Sigmoid colon (tissue), 7 donors: ENCODE data around the gene B3GLCT. TPM values are rescaled to one million over a fixed set of nuclear protein-coding genes. Genes with fewer than 3 reads are reported as not detected.

ENCODE experiments used
- DNase-seq: peaks from one replicate; pipeline ENCODE4 v3.0.0-alpha.2; 2019
- H3K27ac ChIP-seq, 4 donors: fragments of 200-600 bp; sonication (generic); one replicate each; pipeline ENCODE4 v1.5.1; 2016 to 2019; ENCODE audit warnings: mild to moderate bottlenecking in 1 of 4
- H3K27me3 ChIP-seq, 3 donors: fragments of 200-600 bp; sonication (generic); one replicate each; pipeline ENCODE4 v1.5.1; 2019; ENCODE audit warnings: mild to moderate bottlenecking in 1 of 3
- H3K36me3 ChIP-seq, 4 donors: fragments of 200-600 bp; sonication (generic); one replicate each; pipeline ENCODE4 v1.5.1; 2016 to 2019
- H3K4me1 ChIP-seq, 4 donors: fragments of 200-600 bp; sonication (generic); one replicate each; pipeline ENCODE4 v1.5.1; 2017 to 2019
- H3K4me3 ChIP-seq, 4 donors: fragments of 200-600 bp; sonication (generic); one replicate each; pipeline ENCODE4 v1.5.1; 2017 to 2019; ENCODE audit warnings: mild to moderate bottlenecking in 2 of 4, moderate library complexity in 1 of 4
- H3K9me3 ChIP-seq, 4 donors: fragments of 200-600 bp in 3 of 4; sonication (generic) in 3 of 4; one replicate each; pipeline versions ENCODE4 v1.5.1 to v1.6.1; 2013 to 2019
- EP300 ChIP-seq, 4 donors: sonication (generic); formaldehyde crosslinking; IDR thresholded peaks; one replicate each; pipeline ENCODE4 v1.6.1; 2017; ENCODE audit warnings: antibody characterized with exemption in 4 of 4
- POLR2A ChIP-seq, 2 donors: fragments of 450-650 bp; IDR thresholded peaks; one replicate each; pipeline ENCODE4 v1.6.1; 2016; ENCODE audit warnings: antibody characterized with exemption in 2 of 2, mild to moderate bottlenecking in 2 of 2, moderate library complexity in 2 of 2
- POLR2AphosphoS5 ChIP-seq, 4 donors: sonication (generic); formaldehyde crosslinking; IDR thresholded peaks; one replicate each; pipeline ENCODE4 v1.6.1; 2017; ENCODE audit warnings: antibody characterized with exemption in 4 of 4
- WGBS, 2 donors: extraction: QIAGEN DNeasy Blood & Tissue Kit; methylation state at CpG; one replicate each; pipeline ENCODE4 v1.1.7; 2013; 5-methylcytosine and 5-hydroxymethylcytosine counted together
- intact Hi-C: fragments of 100-400 bp; cut with DNase I; formaldehyde crosslinking; loops from one replicate; pipeline ENCODE4 v1.15.1; 2023
- polyA plus RNA-seq, 3 donors: library from polyadenylated mRNA; stranded (reverse); fragments of 200-250 nt; gene quantifications; one replicate each; pipeline ENCODE4 v1.2.3, GENCODE V29; 2013
- total RNA-seq, 4 donors: library from RNA; depleted of rRNA; stranded (reverse); fragments of >200 nt; gene quantifications; one replicate each; pipeline ENCODE4 v1.1.0, GENCODE V29; 2016
- TF ChIP-seq, protein P1 (sequence below), 4 experiments: fragments of 450-650 bp in 3 of 4; fragments of 200-600 bp in 1 of 4; IDR thresholded peaks; one replicate each; pipeline ENCODE4 v1.5.1; 2016 to 2019; ENCODE audit warnings: antibody characterized with exemption in 4 of 4, mild to moderate bottlenecking in 3 of 4, moderate library complexity in 2 of 4
- donor health status: healthy with polysubstance abuse.
- donor health status: Bipolar disorder and iron deficiency.
- donor health status: healthy.

B3GLCT gene
- total and polyA plus RNA-seq, 7 donors: 0.60 to 7.5 (median 5.8) TPM

DNA sequence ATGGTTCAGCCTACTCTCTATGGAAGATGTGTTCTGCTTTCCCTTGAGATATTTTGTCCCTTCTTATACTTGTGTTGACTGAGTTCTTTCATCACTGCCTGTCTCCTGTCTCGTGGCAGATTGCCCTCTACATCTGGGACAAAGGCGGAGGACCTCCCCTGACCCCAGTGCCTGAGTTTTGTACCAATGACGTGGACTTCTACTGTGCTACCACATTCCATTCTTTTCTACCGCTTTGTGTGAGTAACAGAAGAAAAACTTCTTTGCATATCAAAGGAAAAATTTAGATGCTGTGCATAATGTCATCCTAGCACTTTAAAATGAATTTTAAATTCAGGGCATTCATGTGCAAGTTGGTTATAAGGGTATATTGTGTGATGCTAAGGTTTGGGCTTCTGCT, 74.6 kb downstream of the B3GLCT start:
- intact Hi-C loops: no loop called here
- 92% methylated on average over 4 of the region's 4 CpGs for WGBS, 2 donors
- Histone ChIP-seq H3K4me3 (no peak overlapping the region), H3K4me1 (no peaks in the 10 kb centered on the region), H3K27ac (no peak overlapping the region), H3K36me3 (peaks cover 0 to 47% (median 2%) of the 10 kb centered on the region in 4 donors), H3K9me3 (peaks cover 0 to 7% (median 0%) of the 10 kb centered on the region in 4 donors), H3K27me3 (no peaks in the 10 kb centered on the region)
- DNase-seq: no peak
- TF ChIP-seq POLR2A (IDR thresholded peaks at IDR 0.05) (no peak), POLR2AphosphoS5 (IDR thresholded peaks at IDR 0.05) (no peak), EP300 (IDR thresholded peaks at IDR 0.05) (no peak)
- TF ChIP-seq, protein P1, sequence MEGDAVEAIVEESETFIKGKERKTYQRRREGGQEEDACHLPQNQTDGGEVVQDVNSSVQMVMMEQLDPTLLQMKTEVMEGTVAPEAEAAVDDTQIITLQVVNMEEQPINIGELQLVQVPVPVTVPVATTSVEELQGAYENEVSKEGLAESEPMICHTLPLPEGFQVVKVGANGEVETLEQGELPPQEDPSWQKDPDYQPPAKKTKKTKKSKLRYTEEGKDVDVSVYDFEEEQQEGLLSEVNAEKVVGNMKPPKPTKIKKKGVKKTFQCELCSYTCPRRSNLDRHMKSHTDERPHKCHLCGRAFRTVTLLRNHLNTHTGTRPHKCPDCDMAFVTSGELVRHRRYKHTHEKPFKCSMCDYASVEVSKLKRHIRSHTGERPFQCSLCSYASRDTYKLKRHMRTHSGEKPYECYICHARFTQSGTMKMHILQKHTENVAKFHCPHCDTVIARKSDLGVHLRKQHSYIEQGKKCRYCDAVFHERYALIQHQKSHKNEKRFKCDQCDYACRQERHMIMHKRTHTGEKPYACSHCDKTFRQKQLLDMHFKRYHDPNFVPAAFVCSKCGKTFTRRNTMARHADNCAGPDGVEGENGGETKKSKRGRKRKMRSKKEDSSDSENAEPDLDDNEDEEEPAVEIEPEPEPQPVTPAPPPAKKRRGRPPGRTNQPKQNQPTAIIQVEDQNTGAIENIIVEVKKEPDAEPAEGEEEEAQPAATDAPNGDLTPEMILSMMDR (IDR thresholded peaks at IDR 0.05): no peak

DNA sequence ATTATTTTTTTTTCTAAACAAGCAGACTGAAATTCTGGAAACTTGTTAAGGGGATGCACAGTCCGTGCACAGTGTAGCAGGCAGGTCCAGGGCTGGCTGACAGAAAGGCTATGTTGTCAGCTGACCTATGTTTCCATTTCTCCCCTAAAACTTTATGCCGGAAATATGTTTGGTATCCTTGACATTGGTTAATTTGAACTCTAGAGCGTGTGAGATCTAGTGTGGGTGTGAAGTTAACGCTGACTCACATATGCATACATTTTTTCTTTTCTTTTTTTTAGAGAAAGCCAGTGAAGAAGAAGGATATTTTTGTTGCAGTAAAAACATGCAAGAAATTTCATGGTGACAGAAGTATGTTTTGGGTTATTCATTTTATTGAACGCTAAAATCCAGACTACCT, 76.6 kb downstream of the B3GLCT start:
- Histone ChIP-seq H3K4me3 (no peak overlapping the region), H3K27me3 (no peaks in the 10 kb centered on the region), H3K9me3 (peaks cover 0 to 3% (median 0%) of the 10 kb centered on the region in 4 donors), H3K27ac (no peak overlapping the region), H3K4me1 (no peaks in the 10 kb centered on the region), H3K36me3 (peaks cover 0 to 30% (median 2%) of the 10 kb centered on the region in 4 donors)
- WGBS, 2 donors: 92 to 95% methylated on average over 5 of the region's 5 CpGs
- no peak for DNase-seq
- intact Hi-C loops: no loop called here
- TF ChIP-seq POLR2AphosphoS5 (IDR thresholded peaks at IDR 0.05) (no peak), POLR2A (IDR thresholded peaks at IDR 0.05) (no peak), EP300 (IDR thresholded peaks at IDR 0.05) (no peak)
- TF ChIP-seq, protein P1 (IDR thresholded peaks at IDR 0.05): no peak

DNA sequence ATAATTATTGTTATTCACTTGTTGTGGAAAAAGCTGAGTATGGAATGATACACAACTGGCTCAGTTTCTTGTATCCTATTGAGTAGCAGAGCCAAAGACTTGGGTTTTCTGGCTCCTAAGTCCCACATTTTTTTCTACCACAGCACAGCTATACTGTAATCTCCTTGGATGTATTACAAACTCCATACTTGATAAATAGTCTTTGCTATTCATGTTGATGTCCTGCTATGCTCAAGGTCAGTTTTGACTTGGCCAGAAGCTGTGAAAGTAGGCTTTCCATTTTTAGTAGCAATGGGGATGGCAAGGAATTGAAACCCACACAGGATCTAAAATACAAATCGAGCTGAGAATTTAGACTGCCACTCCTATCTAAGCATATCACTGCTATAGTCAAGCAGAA, 79.1 kb downstream of the B3GLCT start:
- Histone ChIP-seq H3K4me3 (no peak overlapping the region), H3K27me3 (no peaks in the 10 kb centered on the region), H3K27ac (no peak overlapping the region), H3K4me1 (no peaks in the 10 kb centered on the region), H3K9me3 (peaks cover 0 to 3% (median 0%) of the 10 kb centered on the region in 4 donors), H3K36me3 (peaks cover 0 to 30% (median 2%) of the 10 kb centered on the region in 4 donors)
- intact Hi-C loops: no loop called here
- 89 to 95% methylated on average over 1 of the region's 1 CpG for WGBS, 2 donors
- DNase-seq: no peak
- TF ChIP-seq EP300 (IDR thresholded peaks at IDR 0.05): no peak

DNA sequence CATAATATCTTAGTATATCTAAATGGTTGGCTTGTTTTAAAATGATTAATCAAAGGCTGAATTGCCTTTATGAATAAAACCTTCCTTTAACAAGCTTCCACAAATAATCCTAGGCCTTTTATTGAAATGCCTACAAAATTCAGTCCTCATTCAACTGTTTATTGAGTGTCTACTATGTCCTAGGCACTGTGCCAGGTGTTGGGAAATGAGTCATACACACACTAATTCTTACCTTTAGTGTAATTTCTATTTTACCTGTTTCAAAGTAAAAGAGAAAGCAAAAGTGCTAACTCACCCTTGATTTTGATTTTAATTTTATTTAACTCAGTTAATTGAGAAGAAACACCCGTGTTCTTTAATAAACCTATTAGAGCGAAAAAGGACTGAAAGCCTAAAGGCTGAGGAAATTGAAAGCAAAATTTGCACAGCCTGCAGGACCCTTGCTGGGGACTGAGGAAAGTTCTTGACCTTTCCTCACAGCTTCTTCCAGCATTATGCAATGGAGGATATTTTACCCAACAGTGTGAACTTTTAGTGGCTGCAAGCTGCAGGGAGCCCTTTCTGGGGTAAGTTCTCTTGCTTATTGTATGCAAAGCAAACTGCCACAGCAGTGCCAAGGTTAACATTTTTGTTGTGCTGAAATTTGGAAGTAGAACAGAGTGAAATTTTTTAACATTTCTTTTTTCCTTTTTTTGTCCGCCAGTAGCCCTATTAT, 83.1 kb downstream of the B3GLCT start:
- H3K27me3 ChIP-seq: no peaks in the 10 kb centered on the region
- intact Hi-C loops: no loop called here
- H3K4me3 ChIP-seq: no peak overlapping the region
- H3K4me1 ChIP-seq: no peaks in the 10 kb centered on the region
- H3K36me3 ChIP-seq: peaks cover 0 to 21% (median 6%) of the 10 kb centered on the region in 4 donors
- TF ChIP-seq POLR2A (IDR thresholded peaks at IDR 0.05) (no peak), EP300 (IDR thresholded peaks at IDR 0.05) (no peak)
- no peak overlapping the region for H3K27ac ChIP-seq
- 92 to 95% methylated on average over 3 of the region's 3 CpGs for WGBS, 2 donors
- DNase-seq: no peak
- peaks cover 0 to 3% (median 0%) of the 10 kb centered on the region in 4 donors for H3K9me3 ChIP-seq

DNA sequence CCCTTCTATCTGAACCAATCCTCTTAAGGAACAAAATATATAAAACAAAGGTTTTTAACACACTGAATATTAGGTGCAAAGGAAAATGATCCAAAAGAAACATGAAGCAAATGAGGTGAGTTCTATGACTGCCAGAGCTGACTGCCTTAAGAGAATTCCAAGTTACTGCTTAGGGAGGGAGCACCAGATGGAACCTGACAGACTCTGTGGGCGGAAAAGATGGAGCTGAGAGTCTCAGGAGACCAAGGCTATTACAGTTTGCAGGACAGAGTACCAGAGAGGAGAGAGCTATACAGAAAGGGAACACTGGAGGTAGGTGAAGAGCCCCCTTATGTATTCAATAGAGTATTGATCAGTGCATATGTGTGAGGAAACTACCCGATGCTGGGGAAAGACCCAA, 87.2 kb downstream of the B3GLCT start:
- Histone ChIP-seq H3K27ac (no peak overlapping the region), H3K27me3 (no peaks in the 10 kb centered on the region), H3K9me3 (peaks cover 0 to 16% (median 8%) of the 10 kb centered on the region in 4 donors), H3K4me3 (no peak overlapping the region), H3K4me1 (no peaks in the 10 kb centered on the region), H3K36me3 (peaks cover 0 to 37% (median 14%) of the 10 kb centered on the region in 4 donors)
- TF ChIP-seq POLR2A (IDR thresholded peaks at IDR 0.05): no peak
- TF ChIP-seq, protein P1 (IDR thresholded peaks at IDR 0.05): no peak
- no peak for TF ChIP-seq EP300 (IDR thresholded peaks at IDR 0.05)
- no peak for TF ChIP-seq POLR2AphosphoS5 (IDR thresholded peaks at IDR 0.05)
- intact Hi-C loops: no loop called here
- no peak for DNase-seq
- WGBS, 2 donors: 95 to 96% methylated on average over 2 of the region's 2 CpGs
